ENCODE data around the gene CACNA2D1.

DNA sequence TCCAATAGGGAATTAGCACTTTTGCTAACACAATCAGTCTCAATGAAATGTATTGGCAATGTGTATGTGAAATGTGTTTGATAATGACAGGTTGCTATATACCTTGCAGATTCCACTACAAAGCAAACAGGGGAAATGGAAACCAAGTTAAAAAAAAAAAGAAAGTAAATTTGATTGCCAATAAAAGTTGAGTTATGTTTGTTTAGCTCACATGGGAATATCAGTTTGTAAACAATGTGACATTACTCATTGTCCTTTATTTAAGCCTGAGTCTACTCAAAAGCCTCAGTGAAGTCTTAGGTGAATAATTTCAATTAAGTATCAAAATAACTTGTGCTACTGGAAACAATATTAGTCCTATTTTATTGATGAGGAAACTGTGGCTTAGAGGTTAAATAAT is 285.2 kb downstream of the CACNA2D1 start:
- TF ChIP-seq CREB1 (IDR thresholded peaks at IDR 0.05; ENCODE audit: low read depth) (no peak), RAD21 (IDR thresholded peaks at IDR 0.05; ENCODE audit: low read depth) (no peak), EP300 (IDR thresholded peaks at IDR 0.05; ENCODE audit: borderline replicate concordance) (no peak), TEAD4 (IDR thresholded peaks at IDR 0.05) (no peak), ZBTB7A (IDR thresholded peaks at IDR 0.05; ENCODE audit: low read depth) (no peak), TAF1 (IDR thresholded peaks at IDR 0.05; ENCODE audit: low read depth) (no peak), CEBPB (IDR thresholded peaks at IDR 0.05) (no peak), YY1 (IDR thresholded peaks at IDR 0.05; ENCODE audit: low read depth) (no peak), NFIC (IDR thresholded peaks at IDR 0.05) (no peak), EGR1 (IDR thresholded peaks at IDR 0.05) (no peak)
- TF ChIP-seq, protein P1, sequence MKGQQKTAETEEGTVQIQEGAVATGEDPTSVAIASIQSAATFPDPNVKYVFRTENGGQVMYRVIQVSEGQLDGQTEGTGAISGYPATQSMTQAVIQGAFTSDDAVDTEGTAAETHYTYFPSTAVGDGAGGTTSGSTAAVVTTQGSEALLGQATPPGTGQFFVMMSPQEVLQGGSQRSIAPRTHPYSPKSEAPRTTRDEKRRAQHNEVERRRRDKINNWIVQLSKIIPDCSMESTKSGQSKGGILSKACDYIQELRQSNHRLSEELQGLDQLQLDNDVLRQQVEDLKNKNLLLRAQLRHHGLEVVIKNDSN (IDR thresholded peaks at IDR 0.05), result no peak
- TF ChIP-seq, protein P2, sequence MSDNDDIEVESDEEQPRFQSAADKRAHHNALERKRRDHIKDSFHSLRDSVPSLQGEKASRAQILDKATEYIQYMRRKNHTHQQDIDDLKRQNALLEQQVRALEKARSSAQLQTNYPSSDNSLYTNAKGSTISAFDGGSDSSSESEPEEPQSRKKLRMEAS (IDR thresholded peaks at IDR 0.05), result no peak
- TF ChIP-seq, protein P3, sequence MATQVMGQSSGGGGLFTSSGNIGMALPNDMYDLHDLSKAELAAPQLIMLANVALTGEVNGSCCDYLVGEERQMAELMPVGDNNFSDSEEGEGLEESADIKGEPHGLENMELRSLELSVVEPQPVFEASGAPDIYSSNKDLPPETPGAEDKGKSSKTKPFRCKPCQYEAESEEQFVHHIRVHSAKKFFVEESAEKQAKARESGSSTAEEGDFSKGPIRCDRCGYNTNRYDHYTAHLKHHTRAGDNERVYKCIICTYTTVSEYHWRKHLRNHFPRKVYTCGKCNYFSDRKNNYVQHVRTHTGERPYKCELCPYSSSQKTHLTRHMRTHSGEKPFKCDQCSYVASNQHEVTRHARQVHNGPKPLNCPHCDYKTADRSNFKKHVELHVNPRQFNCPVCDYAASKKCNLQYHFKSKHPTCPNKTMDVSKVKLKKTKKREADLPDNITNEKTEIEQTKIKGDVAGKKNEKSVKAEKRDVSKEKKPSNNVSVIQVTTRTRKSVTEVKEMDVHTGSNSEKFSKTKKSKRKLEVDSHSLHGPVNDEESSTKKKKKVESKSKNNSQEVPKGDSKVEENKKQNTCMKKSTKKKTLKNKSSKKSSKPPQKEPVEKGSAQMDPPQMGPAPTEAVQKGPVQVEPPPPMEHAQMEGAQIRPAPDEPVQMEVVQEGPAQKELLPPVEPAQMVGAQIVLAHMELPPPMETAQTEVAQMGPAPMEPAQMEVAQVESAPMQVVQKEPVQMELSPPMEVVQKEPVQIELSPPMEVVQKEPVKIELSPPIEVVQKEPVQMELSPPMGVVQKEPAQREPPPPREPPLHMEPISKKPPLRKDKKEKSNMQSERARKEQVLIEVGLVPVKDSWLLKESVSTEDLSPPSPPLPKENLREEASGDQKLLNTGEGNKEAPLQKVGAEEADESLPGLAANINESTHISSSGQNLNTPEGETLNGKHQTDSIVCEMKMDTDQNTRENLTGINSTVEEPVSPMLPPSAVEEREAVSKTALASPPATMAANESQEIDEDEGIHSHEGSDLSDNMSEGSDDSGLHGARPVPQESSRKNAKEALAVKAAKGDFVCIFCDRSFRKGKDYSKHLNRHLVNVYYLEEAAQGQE (IDR thresholded peaks at IDR 0.05; ENCODE audit: low read depth), result no peak

Data from Ishikawa (cell line).